22Rv1 (cell line): ENCODE results near the gene DENND1A.

Experiments
- CTCF ChIP-seq: fragments of 450-650 bp; IDR thresholded peaks from 2 replicates; pipeline ENCODE4 v1.5.1; 2017; ENCODE audit warnings: mild to moderate bottlenecking
- ZFX ChIP-seq: fragments of 450-650 bp; IDR thresholded peaks from 2 replicates; pipeline ENCODE4 v1.6.1; 2017; ENCODE audit warnings: antibody characterized with exemption, borderline replicate concordance

GRCh38 chr9:123347289-123348060 is 582.5 kb downstream of the DENND1A start:
- TF ChIP-seq CTCF (no peak), ZFX (no peak)
